H1 (cell line): ENCODE results near the gene CBX2. TPM values are rescaled to one million over a fixed set of nuclear protein-coding genes. Genes with fewer than 3 reads are reported as not detected.

Experiments used
- CTCF ChIA-PET: fragments of 300-600 bp; sonication (Branson Sonifier 250); formaldehyde crosslinking; loops from one replicate; lab custom pipeline; 2021; ENCODE audit not compliant: partially characterized antibody; lab: Charles Lee
- POLR2A ChIA-PET: fragments of 300-600 bp; sonication (Branson Sonifier 250); formaldehyde crosslinking; loops from one replicate; lab custom pipeline; 2021; ENCODE audit warnings: inconsistent platforms; ENCODE audit not compliant: partially characterized antibody; lab: Charles Lee
- DNase-seq, 2 experiments: peaks; one replicate each; pipeline versions ENCODE4 v3.0.0 to v3.0.0-alpha.2; 2010 to 2022; ENCODE audit warnings: low spot score in 2 of 2, low read depth in 1 of 2, mixed read lengths in 1 of 2
- FAIRE-seq: peaks from 2 replicates; lab custom pipeline; 2011; peaks lifted over from hg19 to GRCh38; lab: Jason Lieb, UNC
- H2AFZ ChIP-seq: 2 replicates; pipeline ENCODE4 v1.8.1; 2012; ENCODE audit warnings: low read length, inconsistent platforms
- H2AK5ac ChIP-seq: 2 replicates; pipeline ENCODE4 v1.6.1; 2013; ENCODE audit warnings: low read depth, low read length
- H2BK120ac ChIP-seq: replicated peaks from 2 replicates; pipeline ENCODE3; 2013; ENCODE audit warnings: low read depth, low read length, inconsistent platforms
- H2BK12ac ChIP-seq: 2 replicates; pipeline ENCODE4 v1.6.1; 2013; ENCODE audit warnings: low read depth, low read length
- H2BK15ac ChIP-seq: 2 replicates; pipeline ENCODE4 v1.6.1; 2013; ENCODE audit warnings: low read length
- H2BK20ac ChIP-seq: 2 replicates; pipeline ENCODE4 v1.6.1; 2013; ENCODE audit warnings: low read length
- H2BK5ac ChIP-seq: 2 replicates; pipeline ENCODE4 v1.6.1; 2013; ENCODE audit warnings: low read depth, low read length
- H3K14ac ChIP-seq: 2 replicates; pipeline ENCODE4 v1.6.1; 2013; ENCODE audit warnings: inconsistent platforms; ENCODE audit not compliant: insufficient read length
- H3K18ac ChIP-seq: 2 replicates; pipeline ENCODE4 v1.6.1; 2013; ENCODE audit warnings: low read length; ENCODE audit errors: extremely low read depth
- H3K23ac ChIP-seq: 2 replicates; pipeline ENCODE4 v1.6.1; 2013; ENCODE audit warnings: inconsistent platforms; ENCODE audit not compliant: insufficient read length
- H3K23me2 ChIP-seq: 2 replicates; pipeline ENCODE4 v1.6.1; 2013; ENCODE audit warnings: low read depth, low read length
- H3K27ac ChIP-seq: 2 replicates; pipeline ENCODE4 v1.6.1; 2011; ENCODE audit warnings: low read depth, low read length, inconsistent platforms
- H3K27me3 ChIP-seq, 4 experiments: replicated peaks in 1 of 4; 1 replicate in 1 of 4; 2 replicates in 3 of 4; pipeline versions ENCODE4 v1.6.1 to v1.8.1; 2011 to 2013; ENCODE audit warnings: low read length in 3 of 4, mild to moderate bottlenecking in 3 of 4, inconsistent platforms in 2 of 4, mixed read lengths in 2 of 4, moderate library complexity in 1 of 4; ENCODE audit not compliant: control insufficient read depth in 3 of 4, insufficient read depth in 3 of 4; ENCODE audit errors: extremely low read depth in 1 of 4
- H3K36me3 ChIP-seq, 4 experiments: 2 replicates each; pipeline versions ENCODE4 v1.6.1 to v1.8.1; 2011 to 2013; ENCODE audit warnings: mild to moderate bottlenecking in 4 of 4, low read length in 3 of 4, moderate library complexity in 2 of 4, control low read depth in 1 of 4, inconsistent platforms in 1 of 4; ENCODE audit not compliant: insufficient read depth in 4 of 4, control insufficient read depth in 2 of 4
- H3K4ac ChIP-seq: replicated peaks from 2 replicates; pipeline ENCODE3; 2013; ENCODE audit warnings: low read length, low read depth, mixed read lengths, inconsistent platforms; ENCODE audit not compliant: insufficient read length
- H3K4me1 ChIP-seq, 4 experiments: replicated peaks in 1 of 4; 1 replicate in 1 of 4; 2 replicates in 3 of 4; pipeline versions ENCODE4 v1.6.1 to v1.8.1; 2011 to 2013; ENCODE audit warnings: low read length in 3 of 4, inconsistent platforms in 2 of 4, mixed read lengths in 1 of 4; ENCODE audit not compliant: insufficient read depth in 4 of 4, control insufficient read depth in 3 of 4
- H3K4me2 ChIP-seq, 2 experiments: 2 replicates each; pipeline versions ENCODE4 v1.6.1 to v1.8.1; 2011 to 2013; ENCODE audit warnings: low read depth in 2 of 2, low read length in 2 of 2, control low read depth in 1 of 2, inconsistent platforms in 1 of 2, mild to moderate bottlenecking in 1 of 2; ENCODE audit not compliant: insufficient read depth in 1 of 2
- H3K4me3 ChIP-seq, 4 experiments: fragments of 200-600, 300-600 bp in 1 of 4; sonication (generic), shearing (Covaris generic), sonication (Bioruptor Twin) in 1 of 4; 2 replicates each; pipeline versions ENCODE4 v1.5.1 to v1.8.1; 2011 to 2016; ENCODE audit warnings: low read length in 4 of 4, low read depth in 3 of 4, control low read depth in 2 of 4, inconsistent platforms in 2 of 4, mild to moderate bottlenecking in 2 of 4, mixed read lengths in 1 of 4, moderate library complexity in 1 of 4; ENCODE audit not compliant: insufficient read depth in 2 of 4; ENCODE audit errors: extremely low read depth in 1 of 4
- H3K56ac ChIP-seq: replicated peaks from 2 replicates; pipeline ENCODE3; 2013; ENCODE audit warnings: low read depth, mild to moderate bottlenecking, mixed read lengths, low read length, inconsistent platforms; ENCODE audit not compliant: insufficient read length
- H3K79me1 ChIP-seq: 2 replicates; pipeline ENCODE4 v1.6.1; 2013; ENCODE audit warnings: low read depth, low read length, control low read depth
- H3K79me2 ChIP-seq, 2 experiments: 2 replicates each; pipeline versions ENCODE4 v1.6.1 to v1.8.1; 2012 to 2013; ENCODE audit warnings: low read length in 2 of 2, mild to moderate bottlenecking in 2 of 2, inconsistent platforms in 1 of 2; ENCODE audit not compliant: insufficient read depth in 2 of 2, control insufficient read depth in 1 of 2
- H3K9ac ChIP-seq, 4 experiments: replicated peaks in 1 of 4; 1 replicate in 1 of 4; 2 replicates in 3 of 4; pipeline versions ENCODE4 v1.6.1 to v1.8.1; 2011 to 2013; ENCODE audit warnings: low read depth in 3 of 4, low read length in 3 of 4, control low read depth in 2 of 4, mild to moderate bottlenecking in 2 of 4, moderate library complexity in 2 of 4, inconsistent platforms in 1 of 4; ENCODE audit errors: extremely low read depth in 1 of 4
- H3K9me3 ChIP-seq, 2 experiments: 2 replicates each; pipeline versions ENCODE4 v1.6.1 to v1.8.1; 2012 to 2013; ENCODE audit warnings: mild to moderate bottlenecking in 2 of 2, moderate library complexity in 2 of 2, control low read depth in 1 of 2, inconsistent platforms in 1 of 2, low read depth in 1 of 2, low read length in 1 of 2, mixed read lengths in 1 of 2; ENCODE audit not compliant: insufficient read depth in 2 of 2
- H4K20me1 ChIP-seq, 2 experiments: replicated peaks in 1 of 2; 2 replicates each; pipeline versions ENCODE3 to v1.8.1; 2011 to 2013; ENCODE audit warnings: inconsistent platforms in 2 of 2, low read length in 2 of 2, mild to moderate bottlenecking in 1 of 2; ENCODE audit not compliant: insufficient read depth in 2 of 2, control insufficient read depth in 1 of 2
- H4K5ac ChIP-seq: 2 replicates; pipeline ENCODE4 v1.6.1; 2013; ENCODE audit warnings: low read length, low read depth, mixed read lengths, inconsistent platforms; ENCODE audit not compliant: insufficient read length
- H4K8ac ChIP-seq: 2 replicates; pipeline ENCODE4 v1.8.0; 2013; ENCODE audit warnings: mild to moderate bottlenecking, moderate library complexity, low read length, inconsistent platforms; ENCODE audit not compliant: insufficient read depth; ENCODE audit errors: extremely low read depth
- H4K91ac ChIP-seq: replicated peaks from 2 replicates; pipeline ENCODE3; 2013; ENCODE audit warnings: low read length, mixed read lengths, inconsistent platforms; ENCODE audit not compliant: insufficient read length
- BACH1 ChIP-seq: IDR thresholded peaks from 2 replicates; pipeline ENCODE4 v1.6.1; 2012; ENCODE audit warnings: low read length, improper control_type of control experiment
- CBX5 ChIP-seq: fragments of 300-800, 300-1000 bp; sonication (generic); IDR thresholded peaks from 2 replicates; pipeline ENCODE4 v1.7.1; 2016; ENCODE audit warnings: antibody characterized with exemption, low read length, low read depth
- CBX8 ChIP-seq: fragments of 300-800, 300-1000 bp; sonication (generic); IDR thresholded peaks from 2 replicates; pipeline ENCODE4 v1.7.1; 2016; ENCODE audit warnings: low read depth, low read length, borderline replicate concordance
- CEBPB ChIP-seq: IDR thresholded peaks from 2 replicates; pipeline ENCODE4 v1.6.1; 2012; ENCODE audit warnings: low read depth, low read length
- CHD1 ChIP-seq: IDR thresholded peaks from 2 replicates; pipeline ENCODE4 v1.6.1; 2012; ENCODE audit warnings: low read depth, low read length, improper control_type of control experiment
- NRF1 ChIP-seq: IDR thresholded peaks from 2 replicates; pipeline ENCODE4 v1.6.1; 2011; ENCODE audit warnings: mild to moderate bottlenecking, low read depth, low read length, improper control_type of control experiment
- RXRA ChIP-seq: IDR thresholded peaks from 2 replicates; pipeline ENCODE4 v1.6.1; 2011; ENCODE audit warnings: low read depth, mild to moderate bottlenecking, low read length, moderate library complexity; ENCODE audit not compliant: insufficient read depth
- SAP30 ChIP-seq: fragments of 300-600 bp; sonication (generic); IDR thresholded peaks from 2 replicates; pipeline ENCODE4 v1.7.1; 2012; ENCODE audit warnings: low read length, moderate library complexity, mild to moderate bottlenecking, inconsistent platforms; ENCODE audit not compliant: insufficient read depth, insufficient replicate concordance
- SP2 ChIP-seq: IDR thresholded peaks from 2 replicates; pipeline ENCODE4 v1.6.1; 2012; ENCODE audit warnings: mild to moderate bottlenecking, low read length, inconsistent platforms
- TCF12 ChIP-seq: IDR thresholded peaks from 2 replicates; pipeline ENCODE4 v1.6.1; 2011; ENCODE audit warnings: low read depth, mild to moderate bottlenecking, low read length
- YY1 ChIP-seq: IDR thresholded peaks from 2 replicates; pipeline ENCODE4 v1.6.1; 2011; ENCODE audit warnings: low read depth, mild to moderate bottlenecking, low read length
- WGBS, 2 experiments: shearing (Covaris generic) in 1 of 2; methylation state at CpG; one replicate each; pipeline versions ENCODE4 v1.1.6 to v1.1.7; 2013 to 2015; ENCODE audit warnings: low lambda C conversion rate in 2 of 2, mixed read lengths in 2 of 2, inconsistent platforms in 1 of 2, low coverage in 1 of 2, missing lambda C conversion rate in 1 of 2; ENCODE audit not compliant: insufficient replicate concordance in 2 of 2, insufficient coverage in 1 of 2, insufficient read length in 1 of 2; ENCODE audit errors: extremely low coverage in 1 of 2, missing lambda C conversion rate in 1 of 2; 5-methylcytosine and 5-hydroxymethylcytosine counted together
- polyA plus RNA-seq, 7 experiments: library from polyadenylated mRNA; depleted of rRNA in 3 of 7; stranded (reverse) in 5 of 7; unstranded in 2 of 7; fragments of >200 nt in 5 of 7; fragments of 200-250 nt in 2 of 7; gene quantifications; 1 replicate in 5 of 7; 2 replicates in 1 of 7; 4 replicates in 1 of 7; pipeline versions ENCODE4 v1.2.1 to v1.2.3, GENCODE V29; 2011 to 2013; ENCODE audit warnings: missing spikeins in 2 of 7, mixed read lengths in 2 of 7
- total RNA-seq: library from RNA; stranded (reverse); fragmentation: NEBNext Ultra II Directional; extraction: Animal tissue kit (Norgen Biotek cat#: 25700); gene quantifications from 2 replicates; pipeline ENCODE4 v1.2.1, GENCODE V29; 2021

The CBX2 gene
- total and polyA plus RNA-seq, 2 of the 8 experiments (the other 6 are each of a cell fraction or from before 2014, with no cell fraction given), result 64.3 to 83.9 TPM

- H2AFZ ChIP-seq, result no peak overlapping the region
- no peaks in the 10 kb centered on the region for H4K20me1 ChIP-seq
- H3K79me1 ChIP-seq, result no peaks in the 10 kb centered on the region
- peaks cover 0 to 7% (median 1%) of the 10 kb centered on the region in 4 experiments; a peak in 4 of 7 replicates for H3K4me1 ChIP-seq
- H3K4me2 ChIP-seq, result no peak overlapping the region
- no peak overlapping the region for H3K9ac ChIP-seq
- no peak overlapping the region for H4K91ac ChIP-seq
- H3K23me2 ChIP-seq, result peaks cover 4% of the 10 kb centered on the region
- H3K79me2 ChIP-seq, result no peaks in the 10 kb centered on the region
- H4K8ac ChIP-seq, result no peak overlapping the region; the same call in 1 of the 2 replicates
- H3K14ac ChIP-seq, result no peak overlapping the region
- no peak overlapping the region for H3K27ac ChIP-seq
- H2BK12ac ChIP-seq, result no peak overlapping the region
- H3K56ac ChIP-seq, result no peak overlapping the region
- peaks cover 0 to 18% (median 15%) of the 10 kb centered on the region in 4 experiments; a peak in 6 of 7 replicates for H3K27me3 ChIP-seq
- H3K23ac ChIP-seq, result no peak overlapping the region
- H3K4me3 ChIP-seq, result no peak overlapping the region
- no peak overlapping the region for H2BK5ac ChIP-seq
- H3K9me3 ChIP-seq, result no peaks in the 10 kb centered on the region
- POLR2A ChIA-PET, result interaction anchor here (1.4 kb wide), 1 partner anchor 41 kb away, joined by 3 read pairs; the partner anchor contains the start of gene CBX2
- no peak overlapping the region for H3K4ac ChIP-seq
- DNase-seq (no peak), FAIRE-seq (no peak)
- H2AK5ac ChIP-seq, result no peak overlapping the region
- WGBS, 2 experiments, result 92% methylated on average over 30 of the region's 30 CpGs; no CpG with 5 or more reads in 1 of the 2 experiments
- no peak overlapping the region for H4K5ac ChIP-seq
- no peaks in the 10 kb centered on the region for H3K36me3 ChIP-seq
- no peak overlapping the region for H2BK20ac ChIP-seq
- H2BK120ac ChIP-seq, result no peak overlapping the region
- no peak overlapping the region for H2BK15ac ChIP-seq
- CTCF ChIA-PET, result interaction anchor here (1.0 to 1.9 kb wide), 3 partner anchors 8 to 15 kb away, joined by 4 to 6 read pairs (median 6); no protein-coding TSS in a partner anchor
- H3K18ac ChIP-seq, result no peak overlapping the region
- no peak for TF ChIP-seq BACH1
- no peak for TF ChIP-seq SAP30
- no peak for TF ChIP-seq CBX8
- no peak for TF ChIP-seq TCF12
- TF ChIP-seq NRF1, result no peak
- no peak for TF ChIP-seq CEBPB
- TF ChIP-seq YY1, result no peak
- TF ChIP-seq CBX5, result no peak
- no peak for TF ChIP-seq RXRA
- TF ChIP-seq CHD1, result no peak
- no peak for TF ChIP-seq SP2
Observed at GRCh38 chr17:79737046-79737921, 40.7 kb upstream of the CBX2 start.
